Brain microvascular endothelial cell (primary cell): ENCODE data around the gene E4F1.

Experiments used
- DNase-seq: peaks from one replicate; pipeline ENCODE4 v3.0.0-alpha.2; 2020
- H3K27ac ChIP-seq: fragments of 250-450 bp; sonication (Bioruptor Pico); 2 replicates; pipeline ENCODE4 v1.5.1; 2020; ENCODE audit warnings: mild to moderate bottlenecking, moderate library complexity
- H3K27me3 ChIP-seq: fragments of 250-450 bp; sonication (Bioruptor Pico); replicated peaks from 2 replicates; pipeline ENCODE4 v1.5.1; 2020; ENCODE audit warnings: mild to moderate bottlenecking
- H3K36me3 ChIP-seq: fragments of 250-450 bp; sonication (Bioruptor Pico); replicated peaks from 2 replicates; pipeline ENCODE4 v1.5.1; 2020; ENCODE audit warnings: mild to moderate bottlenecking
- H3K4me3 ChIP-seq: 2 replicates; pipeline ENCODE4 v1.5.1; 2011; ENCODE audit warnings: low read depth, mild to moderate bottlenecking, control low read depth, low read length, moderate library complexity
- CTCF ChIP-seq: IDR thresholded peaks from 2 replicates; pipeline ENCODE4 v1.5.1; 2011; ENCODE audit warnings: low read depth, mild to moderate bottlenecking, moderate library complexity, low read length, control low read depth, inconsistent platforms; ENCODE audit errors: missing control alignments
- in situ Hi-C: cut with HindIII; loops from 2 replicates; pipeline ENCODE4 v1.10.0; 2017; ENCODE audit warnings: low sequenced_read_pairs, low pct_ligation_motif_present

E4F1 gene

GRCh38 chr16:2282262-2282661, 58.9 kb downstream of the E4F1 start:
- no peaks in the 10 kb centered on the region for H3K36me3 ChIP-seq

GRCh38 chr16:2282866-2283555, 59.6 kb downstream of the E4F1 start:
- DNase-seq = no peak
- TF ChIP-seq CTCF = no peak
- in situ Hi-C loops = no loop called here
- Histone ChIP-seq H3K27me3 (no peaks in the 10 kb centered on the region), H3K4me3 (no peak overlapping the region), H3K36me3 (no peaks in the 10 kb centered on the region), H3K27ac (no peak overlapping the region)

More at GRCh38 chr16:2282262-2282661, 58.9 kb downstream of the E4F1 start:
- no peak overlapping the region for H3K4me3 ChIP-seq
- H3K27me3 ChIP-seq = no peaks in the 10 kb centered on the region
- no peak overlapping the region for H3K27ac ChIP-seq
- DNase-seq = no peak
- no peak for TF ChIP-seq CTCF
- in situ Hi-C loops = no loop called here

GRCh38 chr16:2284001-2284770, 60.8 kb downstream of the E4F1 start:
- H3K4me3 ChIP-seq = no peak overlapping the region
- H3K27ac ChIP-seq = no peak overlapping the region
- H3K27me3 ChIP-seq = no peaks in the 10 kb centered on the region
- no peaks in the 10 kb centered on the region for H3K36me3 ChIP-seq
- DNase-seq = no peak
- in situ Hi-C loops = no loop called here
- no peak for TF ChIP-seq CTCF

- no peak for TF ChIP-seq CTCF
- Histone ChIP-seq H3K4me3 (no peak overlapping the region), H3K27ac (no peak overlapping the region), H3K36me3 (no peaks in the 10 kb centered on the region), H3K27me3 (no peaks in the 10 kb centered on the region)
- no peak for DNase-seq
- in situ Hi-C loops = no loop called here
Measured at GRCh38 chr16:2284797-2285576, 61.6 kb downstream of the E4F1 start.
